Natural killer cell (primary cell): ENCODE results near the gene CCDC63. TPM values are rescaled to one million over a fixed set of nuclear protein-coding genes. Genes with fewer than 3 reads are reported as not detected.

ENCODE experiments used
- ATAC-seq, 3 donors: fragments of 150-1000 bp in 2 of 3; fragments of 200-7000 bp in 1 of 3; cut with Tn5 transposase; 1 replicate in 1 of 3; 2 replicates in 2 of 3; pipeline ENCODE4 v1.10.0; 2021; ENCODE audit warnings: mild to moderate bottlenecking in 2 of 3, moderate library complexity in 2 of 3
- DNase-seq, 2 donors: peaks; one replicate each; pipeline versions ENCODE4 v3.0.0 to v3.0.0-alpha.2; 2013 to 2021; ENCODE audit warnings: mixed read lengths in 1 of 2
- H3K27ac ChIP-seq: one replicate; pipeline ENCODE4 v1.5.1; 2013; ENCODE audit warnings: mild to moderate bottlenecking, low read length
- H3K27me3 ChIP-seq: one replicate; pipeline ENCODE4 v1.6.1; 2013; ENCODE audit warnings: low read length; ENCODE audit not compliant: control insufficient read depth, insufficient read depth
- H3K36me3 ChIP-seq: one replicate; pipeline ENCODE4 v1.6.1; 2013; ENCODE audit warnings: low read length; ENCODE audit not compliant: control insufficient read depth, insufficient read depth
- H3K4me1 ChIP-seq: one replicate; pipeline ENCODE4 v1.6.1; 2013; ENCODE audit warnings: low read length; ENCODE audit not compliant: control insufficient read depth, insufficient read depth
- H3K4me3 ChIP-seq: one replicate; pipeline ENCODE4 v1.5.1; 2013; ENCODE audit warnings: low read length
- H3K9me3 ChIP-seq: one replicate; pipeline ENCODE4 v1.6.1; 2013; ENCODE audit warnings: low read length; ENCODE audit not compliant: control insufficient read depth, insufficient read depth
- H3K27ac Mint-ChIP-seq, 2 donors: one replicate each; pipeline ENCODE4 v1.8.0; 2022; ENCODE audit warnings: mild to moderate bottlenecking in 2 of 2, mixed read lengths in 2 of 2, moderate library complexity in 1 of 2
- H3K27me3 Mint-ChIP-seq, 2 donors: one replicate each; pipeline ENCODE4 v1.8.0; 2022; ENCODE audit warnings: low read depth in 2 of 2, mixed read lengths in 2 of 2
- H3K36me3 Mint-ChIP-seq: one replicate; pipeline ENCODE4 v1.8.0; 2022; ENCODE audit warnings: mixed read lengths
- H3K4me1 Mint-ChIP-seq, 2 donors: one replicate each; pipeline ENCODE4 v1.8.0; 2022; ENCODE audit warnings: mixed read lengths in 2 of 2
- H3K4me3 Mint-ChIP-seq: one replicate; pipeline ENCODE4 v1.8.0; 2022; ENCODE audit warnings: mild to moderate bottlenecking, moderate library complexity, mixed read lengths
- H3K9me3 Mint-ChIP-seq, 2 donors: one replicate each; pipeline ENCODE4 v1.8.0; 2022; ENCODE audit warnings: mixed read lengths in 2 of 2
- WGBS: methylation state at CpG from one replicate; pipeline ENCODE4 v1.1.7; 2013; ENCODE audit warnings: missing lambda C conversion rate; ENCODE audit not compliant: insufficient coverage; 5-methylcytosine and 5-hydroxymethylcytosine counted together
- intact Hi-C: fragments of 100-400 bp; cut with micrococcal nuclease; formaldehyde crosslinking; loops from one replicate; pipeline ENCODE4 v1.14.2; 2022
- total RNA-seq, 4 donors: library from RNA; stranded (reverse); fragments of 120-200 nt in 1 of 4; gene quantifications; one replicate each; pipeline versions ENCODE4 v1.2.3 to v1.2.4, GENCODE V29; 2013 to 2022
- TF ChIP-seq, protein P1 (sequence below): fragments of 200-600 bp; IDR thresholded peaks from one replicate; pipeline ENCODE4 v1.8.0; 2022; ENCODE audit warnings: antibody characterized with exemption

Gene CCDC63
- total RNA-seq, 3 donors from 2014 or later (not counting 1 experiment from before 2014, with no cell fraction given) = not detected

DNA sequence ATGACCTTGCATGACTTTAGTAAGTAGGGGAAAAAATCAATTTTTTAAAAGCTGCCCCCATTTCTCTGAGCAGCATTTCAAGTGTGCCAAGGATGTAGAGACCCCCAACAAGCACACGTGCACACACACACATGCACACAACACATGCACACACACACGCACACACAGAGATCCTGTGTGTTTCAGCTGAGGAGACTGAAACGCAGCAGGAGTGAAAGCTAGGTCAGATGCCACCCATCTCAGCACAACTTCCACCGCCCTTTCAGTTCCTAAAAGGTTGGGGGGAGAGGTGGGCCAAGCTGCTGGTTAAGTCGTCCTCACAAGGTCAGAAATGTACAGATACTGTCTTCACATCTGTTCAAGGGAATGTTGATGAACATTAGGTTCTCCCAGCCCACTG, 59.7 kb downstream of the CCDC63 start:
- intact Hi-C loops = no loop called here
- Mint-ChIP-seq H3K4me3 (no peak overlapping the region), H3K9me3 (no peaks in the 10 kb centered on the region), H3K36me3 (no peaks in the 10 kb centered on the region), H3K4me1 (peaks cover 0 to 4% of the 10 kb centered on the region in 2 donors), H3K27ac (no peak overlapping the region), H3K27me3 (peaks cover 0 to 10% of the 10 kb centered on the region in 2 donors)
- Histone ChIP-seq H3K4me3 (no peak overlapping the region), H3K9me3 (no peaks in the 10 kb centered on the region), H3K27ac (no peak overlapping the region), H3K4me1 (peaks cover 6% of the 10 kb centered on the region), H3K36me3 (no peaks in the 10 kb centered on the region), H3K27me3 (no peaks in the 10 kb centered on the region)
- WGBS = 75% methylated on average over 5 of the region's 5 CpGs
- TF ChIP-seq, protein P1, sequence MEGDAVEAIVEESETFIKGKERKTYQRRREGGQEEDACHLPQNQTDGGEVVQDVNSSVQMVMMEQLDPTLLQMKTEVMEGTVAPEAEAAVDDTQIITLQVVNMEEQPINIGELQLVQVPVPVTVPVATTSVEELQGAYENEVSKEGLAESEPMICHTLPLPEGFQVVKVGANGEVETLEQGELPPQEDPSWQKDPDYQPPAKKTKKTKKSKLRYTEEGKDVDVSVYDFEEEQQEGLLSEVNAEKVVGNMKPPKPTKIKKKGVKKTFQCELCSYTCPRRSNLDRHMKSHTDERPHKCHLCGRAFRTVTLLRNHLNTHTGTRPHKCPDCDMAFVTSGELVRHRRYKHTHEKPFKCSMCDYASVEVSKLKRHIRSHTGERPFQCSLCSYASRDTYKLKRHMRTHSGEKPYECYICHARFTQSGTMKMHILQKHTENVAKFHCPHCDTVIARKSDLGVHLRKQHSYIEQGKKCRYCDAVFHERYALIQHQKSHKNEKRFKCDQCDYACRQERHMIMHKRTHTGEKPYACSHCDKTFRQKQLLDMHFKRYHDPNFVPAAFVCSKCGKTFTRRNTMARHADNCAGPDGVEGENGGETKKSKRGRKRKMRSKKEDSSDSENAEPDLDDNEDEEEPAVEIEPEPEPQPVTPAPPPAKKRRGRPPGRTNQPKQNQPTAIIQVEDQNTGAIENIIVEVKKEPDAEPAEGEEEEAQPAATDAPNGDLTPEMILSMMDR = no peak
- DNase-seq (no peak), ATAC-seq (no peak)

DNA sequence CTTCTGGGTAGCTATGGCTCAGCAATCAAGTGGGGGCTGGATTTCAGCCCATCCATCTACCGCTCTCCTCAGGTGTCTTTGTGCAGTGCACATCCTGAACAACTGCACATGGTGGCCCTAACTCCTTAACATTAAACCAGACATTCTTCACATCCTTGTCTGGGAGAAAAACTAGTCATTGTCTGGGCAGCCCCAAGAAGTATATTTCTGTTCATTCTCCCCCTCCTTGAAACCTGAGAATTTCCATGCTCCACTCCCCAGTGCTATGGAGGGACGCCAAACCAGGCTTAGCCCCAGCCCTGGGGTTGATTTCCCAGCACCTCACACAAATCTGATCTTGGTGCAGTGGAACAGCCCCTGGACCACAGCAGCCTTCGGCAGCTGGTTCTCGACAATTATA, 60.2 kb downstream of the CCDC63 start:
- Histone ChIP-seq H3K27ac (no peak overlapping the region), H3K4me1 (peaks cover 6% of the 10 kb centered on the region), H3K36me3 (no peaks in the 10 kb centered on the region), H3K4me3 (no peak overlapping the region), H3K9me3 (no peaks in the 10 kb centered on the region), H3K27me3 (no peaks in the 10 kb centered on the region)
- DNase-seq (no peak), ATAC-seq (no peak)
- Mint-ChIP-seq H3K27me3 (peaks cover 0 to 10% of the 10 kb centered on the region in 2 donors), H3K4me3 (no peak overlapping the region), H3K4me1 (peaks cover 0 to 4% of the 10 kb centered on the region in 2 donors), H3K9me3 (no peaks in the 10 kb centered on the region), H3K36me3 (no peaks in the 10 kb centered on the region), H3K27ac (no peak overlapping the region)
- intact Hi-C loops = no loop called here
- 91% methylated on average over 4 of the region's 4 CpGs for WGBS
- TF ChIP-seq, protein P1 = no peak

DNA sequence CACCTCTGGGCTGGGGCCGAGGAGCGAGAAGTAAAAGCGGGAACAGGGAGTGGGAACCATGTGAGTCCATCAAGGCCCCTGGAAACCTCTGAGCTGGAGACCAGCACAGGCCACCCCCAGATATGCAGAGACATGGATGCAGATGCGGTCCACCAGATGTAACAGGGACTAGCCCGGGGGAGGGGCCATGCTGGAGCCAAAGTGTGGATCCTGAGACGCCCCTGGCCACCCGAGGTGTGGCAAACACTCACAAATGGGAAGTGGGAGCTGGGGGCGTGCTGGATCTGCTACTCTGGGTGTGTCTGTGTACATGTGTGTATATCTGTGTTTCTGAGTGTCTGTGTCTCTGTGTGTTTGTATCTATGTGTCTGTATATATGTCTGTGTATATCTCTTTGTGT, 60.8 kb downstream of the CCDC63 start:
- DNase-seq (no peak), ATAC-seq (no peak)
- Mint-ChIP-seq H3K27me3 (peaks cover 0 to 7% of the 10 kb centered on the region in 2 donors), H3K4me3 (no peak overlapping the region), H3K4me1 (peaks cover 0 to 4% of the 10 kb centered on the region in 2 donors), H3K36me3 (no peaks in the 10 kb centered on the region), H3K9me3 (no peaks in the 10 kb centered on the region), H3K27ac (no peak overlapping the region)
- Histone ChIP-seq H3K9me3 (no peaks in the 10 kb centered on the region), H3K27ac (no peak overlapping the region), H3K36me3 (no peaks in the 10 kb centered on the region), H3K27me3 (no peaks in the 10 kb centered on the region), H3K4me3 (no peak overlapping the region), H3K4me1 (peaks cover 6% of the 10 kb centered on the region)
- WGBS = 85% methylated on average over 8 of the region's 8 CpGs
- TF ChIP-seq, protein P1 = no peak
- intact Hi-C loops = no loop called here
